SK-N-SH (cell line): ENCODE results near the gene GVQW3. TPM values are rescaled to one million over a fixed set of nuclear protein-coding genes. Genes with fewer than 3 reads are reported as not detected.

ENCODE experiments used
- CTCF ChIA-PET: fragments of 300-600, 350-600 bp; formaldehyde crosslinking; extraction: SDS; loops from one replicate; lab custom pipeline; 2021; lab: Yijun Ruan, JAX
- POLR2A ChIA-PET: fragments of 350-600 bp; sonication (Branson Sonifier 250); formaldehyde crosslinking; extraction: SDS; loops from one replicate; lab custom pipeline; 2020; ENCODE audit warnings: antibody characterized with exemption, inconsistent platforms; lab: Yijun Ruan, JAX
- DNase-seq: peaks from one replicate; pipeline ENCODE4 v3.0.0; 2012
- H2AFZ ChIP-seq: fragments of 200-600 bp; sonication (generic); 2 replicates; pipeline ENCODE4 v1.8.1; 2016; ENCODE audit warnings: antibody characterized with exemption, mild to moderate bottlenecking, low read depth
- H3F3A ChIP-seq: fragments of 200-600 bp; sonication (generic); replicated peaks from 2 replicates; pipeline ENCODE3; 2016; ENCODE audit warnings: antibody characterized with exemption, mild to moderate bottlenecking; ENCODE audit not compliant: insufficient read depth
- H3K27ac ChIP-seq, 2 experiments: fragments of 200-500 bp in 1 of 2; fragments of 200-600 bp in 1 of 2; sonication (Bioruptor generic) in 1 of 2; sonication (generic), shearing (Covaris generic) in 1 of 2; 2 replicates each; pipeline versions ENCODE4 v1.5.1 to v1.6.1; 2014 to 2016; ENCODE audit warnings: low read depth in 2 of 2, inconsistent platforms in 1 of 2, low read length in 1 of 2, mild to moderate bottlenecking in 1 of 2, mixed read lengths in 1 of 2
- H3K27me3 ChIP-seq: fragments of 200-600 bp; sonication (generic), shearing (Covaris generic); 2 replicates; pipeline ENCODE4 v1.6.1; 2016; ENCODE audit warnings: mixed run types; ENCODE audit not compliant: insufficient read depth
- H3K36me3 ChIP-seq, 2 experiments: fragments of 200-500 bp in 1 of 2; fragments of 200-600 bp in 1 of 2; sonication (Bioruptor generic) in 1 of 2; sonication (generic) in 1 of 2; replicated peaks in 1 of 2; 2 replicates each; pipeline versions ENCODE3 to v1.5.1; 2014 to 2016; ENCODE audit warnings: low read length in 1 of 2, mild to moderate bottlenecking in 1 of 2; ENCODE audit not compliant: insufficient read depth in 2 of 2, control insufficient read depth in 1 of 2
- H3K4me1 ChIP-seq, 2 experiments: fragments of 200-500 bp in 1 of 2; fragments of 200-600 bp in 1 of 2; sonication (Bioruptor generic) in 1 of 2; sonication (generic), shearing (Covaris generic) in 1 of 2; 2 replicates each; pipeline versions ENCODE4 v1.5.1 to v1.6.1; 2014 to 2016; ENCODE audit warnings: low read depth in 1 of 2, low read length in 1 of 2, mixed run types in 1 of 2; ENCODE audit not compliant: insufficient read depth in 2 of 2, control insufficient read depth in 1 of 2
- H3K4me2 ChIP-seq: fragments of 200-600 bp; sonication (generic), shearing (Covaris generic); 2 replicates; pipeline ENCODE4 v1.6.1; 2017; ENCODE audit warnings: mixed run types
- H3K4me3 ChIP-seq, 2 experiments: fragments of 200-500 bp in 1 of 2; fragments of 200-600 bp in 1 of 2; sonication (Bioruptor generic) in 1 of 2; sonication (generic), shearing (Covaris generic) in 1 of 2; 2 replicates each; pipeline versions ENCODE4 v1.5.1 to v1.8.1; 2014 to 2016; ENCODE audit warnings: low read depth in 2 of 2, inconsistent platforms in 1 of 2, low read length in 1 of 2, mild to moderate bottlenecking in 1 of 2, mixed read lengths in 1 of 2, moderate library complexity in 1 of 2
- H3K79me2 ChIP-seq: fragments of 200-600 bp; sonication (generic); 2 replicates; pipeline ENCODE4 v1.8.1; 2017; ENCODE audit warnings: mild to moderate bottlenecking; ENCODE audit not compliant: insufficient read depth
- H3K9ac ChIP-seq: fragments of 200-600 bp; sonication (generic); 2 replicates; pipeline ENCODE4 v1.6.1; 2017; ENCODE audit warnings: mixed run types
- H3K9me2 ChIP-seq: fragments of 200-600 bp; sonication (generic); 2 replicates; pipeline ENCODE4 v1.6.1; 2017; ENCODE audit warnings: mixed run types
- H3K9me3 ChIP-seq: fragments of 200-600 bp; sonication (generic); 2 replicates; pipeline ENCODE4 v1.6.1; 2017; ENCODE audit warnings: mixed run types, mild to moderate bottlenecking, moderate library complexity
- H4K20me1 ChIP-seq: fragments of 200-600 bp; sonication (generic); 2 replicates; pipeline ENCODE4 v1.6.1; 2017; ENCODE audit warnings: mild to moderate bottlenecking, mixed run types; ENCODE audit not compliant: insufficient read depth
- CHD2 ChIP-seq: fragments of 150-350 bp; IDR thresholded peaks from 2 replicates; pipeline ENCODE4 v1.6.1; 2018; ENCODE audit warnings: low read length; ENCODE audit not compliant: partially characterized antibody
- ELF1 ChIP-seq: IDR thresholded peaks from 2 replicates; pipeline ENCODE4 v1.4.0; 2012
- FOSL2 ChIP-seq: IDR thresholded peaks from 2 replicates; pipeline ENCODE4 v1.4.0; 2012; ENCODE audit warnings: low read depth, mild to moderate bottlenecking, moderate library complexity, borderline replicate concordance
- FOXJ3 ChIP-seq: sonication (generic); formaldehyde crosslinking; IDR thresholded peaks from 2 replicates; pipeline ENCODE4 v1.5.1; 2020; ENCODE audit warnings: mild to moderate bottlenecking, missing genetic modification reagents
- FOXM1 ChIP-seq: IDR thresholded peaks from 2 replicates; pipeline ENCODE4 v1.4.0; 2012; ENCODE audit warnings: low read depth, mild to moderate bottlenecking
- GATA2 ChIP-seq: sonication (generic); formaldehyde crosslinking; IDR thresholded peaks from 2 replicates; pipeline ENCODE4 v1.5.0; 2020; ENCODE audit warnings: mild to moderate bottlenecking, missing genetic modification reagents
- MXI1 ChIP-seq: IDR thresholded peaks from 2 replicates; pipeline ENCODE4 v1.6.1; 2012; ENCODE audit warnings: mild to moderate bottlenecking, low read depth, low read length, improper control_type of control experiment
- NRF1 ChIP-seq: IDR thresholded peaks from 2 replicates; pipeline ENCODE4 v1.6.1; 2012; ENCODE audit warnings: low read depth, mild to moderate bottlenecking, low read length
- RAD21 ChIP-seq: IDR thresholded peaks from 2 replicates; pipeline ENCODE4 v1.6.1; 2012; ENCODE audit warnings: mild to moderate bottlenecking, low read length
- RFX5 ChIP-seq: IDR thresholded peaks from 2 replicates; pipeline ENCODE4 v1.6.1; 2012; ENCODE audit warnings: mild to moderate bottlenecking, improper control_type of control experiment, low read length
- RXRA ChIP-seq: IDR thresholded peaks from 2 replicates; pipeline ENCODE4 v1.4.0; 2012; ENCODE audit warnings: low read depth, mild to moderate bottlenecking, borderline replicate concordance
- SMC3 ChIP-seq: IDR thresholded peaks from 2 replicates; pipeline ENCODE4 v1.6.1; 2012; ENCODE audit warnings: low read depth, low read length, improper control_type of control experiment
- TAF1 ChIP-seq: IDR thresholded peaks from 2 replicates; pipeline ENCODE4 v1.6.1; 2012; ENCODE audit warnings: low read depth, mild to moderate bottlenecking, low read length, moderate library complexity, borderline replicate concordance
- TEAD4 ChIP-seq: IDR thresholded peaks from 2 replicates; pipeline ENCODE4 v1.4.0; 2012; ENCODE audit warnings: mild to moderate bottlenecking, borderline replicate concordance; ENCODE audit not compliant: insufficient read depth
- WGBS: methylation state at CpG from one replicate; pipeline ENCODE4 v1.1.6; 2017; ENCODE audit warnings: low lambda C conversion rate; 5-methylcytosine and 5-hydroxymethylcytosine counted together
- polyA plus RNA-seq, 3 experiments: library from polyadenylated mRNA; depleted of rRNA; stranded (reverse); fragments of >200 nt; gene quantifications; 2 replicates each; pipeline ENCODE4 v1.2.3, GENCODE V29; 2012
- TF ChIP-seq, protein P1 (sequence below): fragments of 150-350 bp; IDR thresholded peaks from 2 replicates; pipeline ENCODE4 v1.6.1; 2017; ENCODE audit warnings: antibody characterized with exemption, low read length, low read depth, borderline replicate concordance
- TF ChIP-seq, protein P2 (sequence below): IDR thresholded peaks from 2 replicates; pipeline ENCODE4 v1.6.1; 2012; ENCODE audit warnings: mild to moderate bottlenecking, low read depth, low read length, moderate library complexity

GVQW3 gene
- polyA plus RNA-seq, 1 of the 3 experiments (the other 2 are of a cell fraction) = 2.3 TPM

DNA sequence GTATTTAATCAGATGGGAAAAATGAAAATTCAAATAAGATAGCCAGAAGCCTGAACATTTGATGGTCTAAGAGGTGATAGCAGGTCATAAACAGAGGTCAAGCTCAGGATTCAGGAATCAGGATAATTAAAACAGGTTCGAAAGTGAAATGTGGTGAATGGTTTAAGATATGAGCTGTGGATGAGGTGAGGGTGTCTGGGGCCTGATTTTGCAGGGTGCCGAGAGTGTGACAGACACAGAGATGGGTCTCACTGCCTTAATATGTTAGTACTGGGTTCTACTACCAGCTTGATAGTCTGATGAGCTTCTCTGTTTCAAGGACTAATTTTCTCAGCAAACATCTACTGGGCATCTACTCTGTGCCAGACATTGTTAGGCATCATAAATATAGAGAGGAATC, 43.8 kb downstream of the GVQW3 start:
- no peak overlapping the region for H3K27ac ChIP-seq
- WGBS = 59% methylated on average over 2 of the region's 2 CpGs
- CTCF ChIA-PET = no interaction called here
- H3K4me2 ChIP-seq = no peak overlapping the region
- H3K36me3 ChIP-seq = no peaks in the 10 kb centered on the region
- no peaks in the 10 kb centered on the region for H4K20me1 ChIP-seq
- no peaks in the 10 kb centered on the region; a peak in 1 of 4 replicates for H3K4me1 ChIP-seq
- H3K4me3 ChIP-seq = no peak overlapping the region
- H2AFZ ChIP-seq = no peak overlapping the region
- POLR2A ChIA-PET = interaction anchor here (1.1 kb wide), 1 partner anchor 17 kb away, joined by 3 read pairs; no protein-coding TSS in a partner anchor
- no peaks in the 10 kb centered on the region for H3F3A ChIP-seq
- no peaks in the 10 kb centered on the region for H3K9me3 ChIP-seq
- TF ChIP-seq FOXM1 (no peak), TAF1 (no peak), GATA2 (no peak), MXI1 (no peak), RFX5 (no peak), FOSL2 (no peak), FOXJ3 (CRISPR knock-in tag) (no peak), TEAD4 (no peak), CHD2 (no peak), RAD21 (no peak), ELF1 (no peak), SMC3 (no peak), RXRA (no peak), NRF1 (no peak)
- TF ChIP-seq, protein P1, sequence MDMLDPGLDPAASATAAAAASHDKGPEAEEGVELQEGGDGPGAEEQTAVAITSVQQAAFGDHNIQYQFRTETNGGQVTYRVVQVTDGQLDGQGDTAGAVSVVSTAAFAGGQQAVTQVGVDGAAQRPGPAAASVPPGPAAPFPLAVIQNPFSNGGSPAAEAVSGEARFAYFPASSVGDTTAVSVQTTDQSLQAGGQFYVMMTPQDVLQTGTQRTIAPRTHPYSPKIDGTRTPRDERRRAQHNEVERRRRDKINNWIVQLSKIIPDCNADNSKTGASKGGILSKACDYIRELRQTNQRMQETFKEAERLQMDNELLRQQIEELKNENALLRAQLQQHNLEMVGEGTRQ = no peak
- TF ChIP-seq, protein P2, sequence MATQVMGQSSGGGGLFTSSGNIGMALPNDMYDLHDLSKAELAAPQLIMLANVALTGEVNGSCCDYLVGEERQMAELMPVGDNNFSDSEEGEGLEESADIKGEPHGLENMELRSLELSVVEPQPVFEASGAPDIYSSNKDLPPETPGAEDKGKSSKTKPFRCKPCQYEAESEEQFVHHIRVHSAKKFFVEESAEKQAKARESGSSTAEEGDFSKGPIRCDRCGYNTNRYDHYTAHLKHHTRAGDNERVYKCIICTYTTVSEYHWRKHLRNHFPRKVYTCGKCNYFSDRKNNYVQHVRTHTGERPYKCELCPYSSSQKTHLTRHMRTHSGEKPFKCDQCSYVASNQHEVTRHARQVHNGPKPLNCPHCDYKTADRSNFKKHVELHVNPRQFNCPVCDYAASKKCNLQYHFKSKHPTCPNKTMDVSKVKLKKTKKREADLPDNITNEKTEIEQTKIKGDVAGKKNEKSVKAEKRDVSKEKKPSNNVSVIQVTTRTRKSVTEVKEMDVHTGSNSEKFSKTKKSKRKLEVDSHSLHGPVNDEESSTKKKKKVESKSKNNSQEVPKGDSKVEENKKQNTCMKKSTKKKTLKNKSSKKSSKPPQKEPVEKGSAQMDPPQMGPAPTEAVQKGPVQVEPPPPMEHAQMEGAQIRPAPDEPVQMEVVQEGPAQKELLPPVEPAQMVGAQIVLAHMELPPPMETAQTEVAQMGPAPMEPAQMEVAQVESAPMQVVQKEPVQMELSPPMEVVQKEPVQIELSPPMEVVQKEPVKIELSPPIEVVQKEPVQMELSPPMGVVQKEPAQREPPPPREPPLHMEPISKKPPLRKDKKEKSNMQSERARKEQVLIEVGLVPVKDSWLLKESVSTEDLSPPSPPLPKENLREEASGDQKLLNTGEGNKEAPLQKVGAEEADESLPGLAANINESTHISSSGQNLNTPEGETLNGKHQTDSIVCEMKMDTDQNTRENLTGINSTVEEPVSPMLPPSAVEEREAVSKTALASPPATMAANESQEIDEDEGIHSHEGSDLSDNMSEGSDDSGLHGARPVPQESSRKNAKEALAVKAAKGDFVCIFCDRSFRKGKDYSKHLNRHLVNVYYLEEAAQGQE = no peak
- DNase-seq = no peak
- no peak overlapping the region for H3K9ac ChIP-seq
- H3K27me3 ChIP-seq = no peaks in the 10 kb centered on the region
- no peaks in the 10 kb centered on the region for H3K9me2 ChIP-seq
- H3K79me2 ChIP-seq = no peaks in the 10 kb centered on the region
